HG03521 (cell line): ENCODE measurements around the gene ARFIP1.
"Not testable (repeated sequence)": the region's sequence is repeated elsewhere in the genome, so short reads cannot be mapped to it uniquely, and the experiment has no call there.

Source experiments
- ATAC-seq: cut with Tn5 transposase; IDR thresholded peaks from one replicate; pipeline ENCODE4 v1.9.1; 2021; ENCODE audit warnings: mild to moderate bottlenecking, moderate library complexity; ENCODE audit not compliant: unreplicated experiment

ARFIP1 gene

GRCh38 chr4:152887981-152888380 is 108.2 kb downstream of the ARFIP1 start:
- ATAC-seq = no peak

GRCh38 chr4:152892974-152893373 is 113.2 kb downstream of the ARFIP1 start:
- no peak for ATAC-seq

GRCh38 chr4:152894673-152895072 is 114.9 kb downstream of the ARFIP1 start:
- ATAC-seq = no peak

GRCh38 chr4:152896811-152897210 is 117.1 kb downstream of the ARFIP1 start:
- no peak for ATAC-seq

GRCh38 chr4:152898133-152898532 is 118.4 kb downstream of the ARFIP1 start:
- not testable (repeated sequence) for ATAC-seq

GRCh38 chr4:152898606-152899005 is 118.9 kb downstream of the ARFIP1 start:
- ATAC-seq = no peak

- no peak for ATAC-seq
Measured at GRCh38 chr4:152900395-152900794, 120.6 kb downstream of the ARFIP1 start.

- ATAC-seq = no peak
Measured at GRCh38 chr4:152901205-152901604, 121.5 kb downstream of the ARFIP1 start.

- no peak for ATAC-seq
Measured at GRCh38 chr4:152903658-152904057, 123.9 kb downstream of the ARFIP1 start.

GRCh38 chr4:152909901-152910300 is 130.1 kb downstream of the ARFIP1 start:
- no peak for ATAC-seq

GRCh38 chr4:152910521-152910920 is 130.8 kb downstream of the ARFIP1 start:
- ATAC-seq = no peak

- no peak for ATAC-seq
Measured at GRCh38 chr4:152917543-152918395, 138.0 kb downstream of the ARFIP1 start.

GRCh38 chr4:152919826-152920225 is 140.1 kb downstream of the ARFIP1 start:
- ATAC-seq = no peak

GRCh38 chr4:152920768-152921167 is 141.0 kb downstream of the ARFIP1 start:
- ATAC-seq = no peak

GRCh38 chr4:152921284-152921683 is 141.5 kb downstream of the ARFIP1 start:
- ATAC-seq = no peak

- ATAC-seq = no peak
Measured at GRCh38 chr4:152925851-152926250, 146.1 kb downstream of the ARFIP1 start.

- no peak for ATAC-seq
Measured at GRCh38 chr4:152926959-152927358, 147.2 kb downstream of the ARFIP1 start.

- ATAC-seq = no peak
Measured at GRCh38 chr4:152927737-152928136, 148.0 kb downstream of the ARFIP1 start.

- no peak for ATAC-seq
Measured at GRCh38 chr4:152928286-152928685, 148.5 kb downstream of the ARFIP1 start.

- no peak for ATAC-seq
Measured at GRCh38 chr4:152929888-152930287, 150.1 kb downstream of the ARFIP1 start.

- no peak for ATAC-seq
Measured at GRCh38 chr4:152935143-152935542, 155.4 kb downstream of the ARFIP1 start.

- no peak for ATAC-seq
Measured at GRCh38 chr4:152935631-152936445, 156.1 kb downstream of the ARFIP1 start, which contains the start of gene FHDC1. FHDC1 (plus strand) TSS chr4:152936323; CDS start chr4:152943058, 6,735 bp downstream.
